ENCODE measurements around the gene JAG2. TPM values are rescaled to one million over a fixed set of nuclear protein-coding genes. Genes with fewer than 3 reads are reported as not detected.

Gene JAG2
- total RNA-seq, 1 experiment from 2014 or later = 12.2 TPM

DNA sequence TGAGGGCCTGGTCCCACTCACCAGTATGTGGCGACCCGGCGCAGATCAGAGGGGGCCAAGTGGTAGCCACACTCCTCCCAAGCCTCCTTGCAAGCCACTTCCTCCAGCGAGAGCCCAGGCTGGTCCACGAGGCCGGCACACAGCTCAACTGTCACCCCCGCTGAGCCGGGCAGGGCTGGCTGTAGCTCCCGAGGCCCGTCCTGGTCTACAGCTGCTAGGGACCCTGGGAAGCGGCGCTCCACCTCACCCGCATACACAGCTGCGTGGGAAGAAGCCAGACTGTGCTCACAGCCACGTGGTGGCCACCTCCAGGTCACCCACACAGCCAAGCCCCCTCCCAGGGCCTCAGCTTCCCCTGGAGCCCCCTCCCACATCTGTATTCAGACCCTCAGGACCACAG lies 7.9 kb upstream of the JAG2 start:
- POLR2A ChIA-PET = interaction anchor here (1.1 kb wide), 1 partner anchor 28 kb away, joined by 3 read pairs; no protein-coding TSS in a partner anchor
- TF ChIP-seq RORB (CRISPR knock-in tag; IDR thresholded peaks at IDR 0.05) = no peak
- TF ChIP-seq, protein P1, sequence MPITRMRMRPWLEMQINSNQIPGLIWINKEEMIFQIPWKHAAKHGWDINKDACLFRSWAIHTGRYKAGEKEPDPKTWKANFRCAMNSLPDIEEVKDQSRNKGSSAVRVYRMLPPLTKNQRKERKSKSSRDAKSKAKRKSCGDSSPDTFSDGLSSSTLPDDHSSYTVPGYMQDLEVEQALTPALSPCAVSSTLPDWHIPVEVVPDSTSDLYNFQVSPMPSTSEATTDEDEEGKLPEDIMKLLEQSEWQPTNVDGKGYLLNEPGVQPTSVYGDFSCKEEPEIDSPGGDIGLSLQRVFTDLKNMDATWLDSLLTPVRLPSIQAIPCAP (CRISPR knock-in tag; IDR thresholded peaks at IDR 0.05) = no peak
- no peak for TF ChIP-seq EMX1 (CRISPR knock-in tag; IDR thresholded peaks at IDR 0.05)
- no peak overlapping the region for H3K4me3 Mint-ChIP-seq
- H3K36me3 Mint-ChIP-seq = no peaks in the 10 kb centered on the region
- H3K27ac Mint-ChIP-seq = no peak overlapping the region
- peaks cover 7% of the 10 kb centered on the region for H3K27me3 Mint-ChIP-seq (ENCODE audit: low read depth)
- ATAC-seq (no peak), DNase-seq (ENCODE audit: low spot score) (no peak)
- H3K9me3 Mint-ChIP-seq = no peaks in the 10 kb centered on the region
- CTCF ChIA-PET = interaction anchor here (0.5 to 1.2 kb wide), 2 partner anchors 86 to 1251 kb away, joined by 3 to 5 read pairs; no protein-coding TSS in a partner anchor
- H3K4me1 Mint-ChIP-seq = peaks cover 3% of the 10 kb centered on the region; the same call in 1 of the 2 replicates

DNA sequence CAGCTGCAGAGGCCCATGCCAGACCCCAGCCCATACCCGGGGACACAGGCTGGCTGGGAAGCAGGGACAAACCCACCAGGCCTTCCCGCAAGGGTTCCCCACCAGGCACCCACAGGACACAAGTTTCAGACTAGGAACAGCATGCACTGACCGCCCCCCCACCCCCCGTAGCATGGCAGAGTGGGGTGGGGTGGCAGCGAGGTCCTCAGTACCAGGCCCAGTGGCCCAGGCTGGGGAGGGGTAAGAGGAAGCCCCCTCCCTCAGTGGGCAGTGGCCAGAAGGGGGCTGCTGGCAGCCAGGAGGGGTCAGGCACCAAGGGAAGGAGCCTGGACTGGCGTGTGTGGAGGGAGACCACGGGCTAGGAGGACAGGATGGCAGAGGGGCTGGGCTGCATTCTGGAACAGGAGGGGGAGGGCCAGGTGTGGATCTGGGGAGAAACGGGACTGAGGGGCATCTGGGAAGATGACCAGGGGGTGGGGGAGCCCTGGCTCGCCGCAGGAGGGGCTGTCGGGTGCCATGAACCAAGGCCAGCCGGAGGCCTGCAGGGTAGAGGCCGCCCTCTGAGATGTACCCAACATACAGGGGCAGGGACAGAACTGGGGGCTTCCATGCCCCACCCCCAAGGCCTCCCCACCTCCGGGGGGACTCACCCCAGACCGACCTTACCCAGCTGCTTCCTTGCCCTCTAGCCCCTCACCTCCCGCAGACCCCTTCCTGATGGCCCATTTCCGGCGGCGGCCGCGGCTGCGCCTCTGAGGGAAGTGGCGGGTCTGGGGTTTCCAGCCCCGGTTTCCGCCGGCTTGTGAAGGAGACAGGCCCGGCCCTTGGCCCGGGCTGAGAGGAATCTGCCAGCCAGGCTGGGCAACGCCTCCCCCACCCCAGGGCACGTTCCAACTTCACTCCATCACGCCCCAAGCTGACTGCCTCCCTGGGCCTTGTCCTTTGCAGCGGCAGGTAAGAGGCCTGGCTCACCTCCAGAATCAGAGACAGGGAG lies 5.6 kb upstream of the JAG2 start:
- POLR2A ChIA-PET = no interaction called here
- H3K27ac Mint-ChIP-seq = no peak overlapping the region

DNA sequence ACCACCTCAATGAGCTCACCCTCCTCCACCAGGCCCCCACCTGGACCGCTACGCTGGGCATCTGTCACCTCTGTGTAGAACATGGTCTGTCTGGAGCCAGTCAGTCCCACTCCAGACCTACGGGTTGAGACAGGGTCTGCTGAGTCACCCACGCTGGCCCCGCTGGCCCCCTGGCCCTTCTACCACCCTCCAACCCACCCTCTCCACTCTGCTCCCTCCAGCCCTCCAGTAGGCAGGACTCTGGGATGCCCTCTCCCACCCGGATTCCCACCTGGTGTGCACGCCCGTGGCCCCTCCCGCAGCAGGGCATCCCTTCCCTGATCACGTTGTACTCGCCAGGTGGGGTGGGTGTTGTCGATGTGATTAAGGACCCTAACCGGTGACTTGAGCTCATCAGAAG lies 4.6 kb upstream of the JAG2 start:
- no peaks in the 10 kb centered on the region for H3K36me3 Mint-ChIP-seq
- no peak for TF ChIP-seq NR1H2 (CRISPR knock-in tag; IDR thresholded peaks at IDR 0.05)
- TF ChIP-seq, protein P2, sequence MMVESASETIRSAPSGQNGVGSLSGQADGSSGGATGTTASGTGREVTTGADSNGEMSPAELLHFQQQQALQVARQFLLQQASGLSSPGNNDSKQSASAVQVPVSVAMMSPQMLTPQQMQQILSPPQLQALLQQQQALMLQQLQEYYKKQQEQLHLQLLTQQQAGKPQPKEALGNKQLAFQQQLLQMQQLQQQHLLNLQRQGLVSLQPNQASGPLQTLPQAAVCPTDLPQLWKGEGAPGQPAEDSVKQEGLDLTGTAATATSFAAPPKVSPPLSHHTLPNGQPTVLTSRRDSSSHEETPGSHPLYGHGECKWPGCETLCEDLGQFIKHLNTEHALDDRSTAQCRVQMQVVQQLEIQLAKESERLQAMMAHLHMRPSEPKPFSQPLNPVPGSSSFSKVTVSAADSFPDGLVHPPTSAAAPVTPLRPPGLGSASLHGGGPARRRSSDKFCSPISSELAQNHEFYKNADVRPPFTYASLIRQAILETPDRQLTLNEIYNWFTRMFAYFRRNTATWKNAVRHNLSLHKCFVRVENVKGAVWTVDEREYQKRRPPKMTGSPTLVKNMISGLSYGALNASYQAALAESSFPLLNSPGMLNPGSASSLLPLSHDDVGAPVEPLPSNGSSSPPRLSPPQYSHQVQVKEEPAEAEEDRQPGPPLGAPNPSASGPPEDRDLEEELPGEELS (CRISPR knock-in tag; IDR thresholded peaks at IDR 0.05) = no peak
- TF ChIP-seq RORB (CRISPR knock-in tag; IDR thresholded peaks at IDR 0.05) = no peak
- no peak for TF ChIP-seq SMAD4 (CRISPR knock-in tag; IDR thresholded peaks at IDR 0.05)
- TF ChIP-seq, protein P3, sequence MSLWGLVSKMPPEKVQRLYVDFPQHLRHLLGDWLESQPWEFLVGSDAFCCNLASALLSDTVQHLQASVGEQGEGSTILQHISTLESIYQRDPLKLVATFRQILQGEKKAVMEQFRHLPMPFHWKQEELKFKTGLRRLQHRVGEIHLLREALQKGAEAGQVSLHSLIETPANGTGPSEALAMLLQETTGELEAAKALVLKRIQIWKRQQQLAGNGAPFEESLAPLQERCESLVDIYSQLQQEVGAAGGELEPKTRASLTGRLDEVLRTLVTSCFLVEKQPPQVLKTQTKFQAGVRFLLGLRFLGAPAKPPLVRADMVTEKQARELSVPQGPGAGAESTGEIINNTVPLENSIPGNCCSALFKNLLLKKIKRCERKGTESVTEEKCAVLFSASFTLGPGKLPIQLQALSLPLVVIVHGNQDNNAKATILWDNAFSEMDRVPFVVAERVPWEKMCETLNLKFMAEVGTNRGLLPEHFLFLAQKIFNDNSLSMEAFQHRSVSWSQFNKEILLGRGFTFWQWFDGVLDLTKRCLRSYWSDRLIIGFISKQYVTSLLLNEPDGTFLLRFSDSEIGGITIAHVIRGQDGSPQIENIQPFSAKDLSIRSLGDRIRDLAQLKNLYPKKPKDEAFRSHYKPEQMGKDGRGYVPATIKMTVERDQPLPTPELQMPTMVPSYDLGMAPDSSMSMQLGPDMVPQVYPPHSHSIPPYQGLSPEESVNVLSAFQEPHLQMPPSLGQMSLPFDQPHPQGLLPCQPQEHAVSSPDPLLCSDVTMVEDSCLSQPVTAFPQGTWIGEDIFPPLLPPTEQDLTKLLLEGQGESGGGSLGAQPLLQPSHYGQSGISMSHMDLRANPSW (CRISPR knock-in tag; conservative IDR thresholded peaks at IDR 0.05; ENCODE audit: low read depth) = no peak
- TF ChIP-seq FOXK1 (CRISPR knock-in tag; IDR thresholded peaks at IDR 0.05) = no peak
- TF ChIP-seq, protein P4, sequence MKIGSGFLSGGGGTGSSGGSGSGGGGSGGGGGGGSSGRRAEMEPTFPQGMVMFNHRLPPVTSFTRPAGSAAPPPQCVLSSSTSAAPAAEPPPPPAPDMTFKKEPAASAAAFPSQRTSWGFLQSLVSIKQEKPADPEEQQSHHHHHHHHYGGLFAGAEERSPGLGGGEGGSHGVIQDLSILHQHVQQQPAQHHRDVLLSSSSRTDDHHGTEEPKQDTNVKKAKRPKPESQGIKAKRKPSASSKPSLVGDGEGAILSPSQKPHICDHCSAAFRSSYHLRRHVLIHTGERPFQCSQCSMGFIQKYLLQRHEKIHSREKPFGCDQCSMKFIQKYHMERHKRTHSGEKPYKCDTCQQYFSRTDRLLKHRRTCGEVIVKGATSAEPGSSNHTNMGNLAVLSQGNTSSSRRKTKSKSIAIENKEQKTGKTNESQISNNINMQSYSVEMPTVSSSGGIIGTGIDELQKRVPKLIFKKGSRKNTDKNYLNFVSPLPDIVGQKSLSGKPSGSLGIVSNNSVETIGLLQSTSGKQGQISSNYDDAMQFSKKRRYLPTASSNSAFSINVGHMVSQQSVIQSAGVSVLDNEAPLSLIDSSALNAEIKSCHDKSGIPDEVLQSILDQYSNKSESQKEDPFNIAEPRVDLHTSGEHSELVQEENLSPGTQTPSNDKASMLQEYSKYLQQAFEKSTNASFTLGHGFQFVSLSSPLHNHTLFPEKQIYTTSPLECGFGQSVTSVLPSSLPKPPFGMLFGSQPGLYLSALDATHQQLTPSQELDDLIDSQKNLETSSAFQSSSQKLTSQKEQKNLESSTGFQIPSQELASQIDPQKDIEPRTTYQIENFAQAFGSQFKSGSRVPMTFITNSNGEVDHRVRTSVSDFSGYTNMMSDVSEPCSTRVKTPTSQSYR (CRISPR knock-in tag; IDR thresholded peaks at IDR 0.05) = no peak
- DNase-seq (ENCODE audit: low spot score) (no peak), ATAC-seq (no peak)
- H3K27me3 Mint-ChIP-seq (ENCODE audit: low read depth) = peaks cover 7% of the 10 kb centered on the region; the same call in 1 of the 2 replicates
- ChIA-PET CTCF (interaction anchor here (6.6 to 7.4 kb wide), 2 partner anchors 9 to 82 kb away, joined by 36 to 107 read pairs; partner anchors contain the start of gene NUDT14), POLR2A (no interaction called here)
- no peak overlapping the region for H3K4me3 Mint-ChIP-seq
- no peaks in the 10 kb centered on the region for H3K4me1 Mint-ChIP-seq
- no peaks in the 10 kb centered on the region for H3K9me3 Mint-ChIP-seq
- no peak overlapping the region for H3K27ac Mint-ChIP-seq

More for the DNA sequence above, 5.6 kb upstream of the JAG2 start:
- H3K4me3 Mint-ChIP-seq = no peak overlapping the region
- TF ChIP-seq ZNF138 (CRISPR knock-in tag; conservative IDR thresholded peaks at IDR 0.05) (no peak), MXD4 (CRISPR knock-in tag; IDR thresholded peaks at IDR 0.05; ENCODE audit: borderline replicate concordance) (no peak), ZNF219 (CRISPR knock-in tag; IDR thresholded peaks at IDR 0.05; ENCODE audit: borderline replicate concordance) (no peak)
- peaks cover 7% of the 10 kb centered on the region; the same call in 1 of the 2 replicates for H3K27me3 Mint-ChIP-seq (ENCODE audit: low read depth)
- DNase-seq (ENCODE audit: low spot score) (no peak), ATAC-seq (no peak)
- CTCF ChIA-PET = interaction anchor here (7.4 kb wide), 1 partner anchor 83 kb away, joined by 36 read pairs; no protein-coding TSS in a partner anchor
- H3K36me3 Mint-ChIP-seq = no peaks in the 10 kb centered on the region
- H3K9me3 Mint-ChIP-seq = no peaks in the 10 kb centered on the region
- H3K4me1 Mint-ChIP-seq = no peaks in the 10 kb centered on the region

Data from WTC11 (cell line).